A673 (cell line): ENCODE data around the gene ZC3HAV1L. TPM values are rescaled to one million over a fixed set of nuclear protein-coding genes. Genes with fewer than 3 reads are reported as not detected.

Source experiments
- BruUV-seq: library from RNA; stranded (reverse); fragments of 400-500 nt; replicated peaks from 2 replicates; lab custom pipeline; 2021; lab: Mats Ljungman, UMichigan
- CTCF ChIA-PET: fragments of 300-600 bp; sonication (Branson Sonifier 250); formaldehyde crosslinking; loops from one replicate; lab custom pipeline; 2022; ENCODE audit warnings: antibody characterized with exemption; lab: Charles Lee
- POLR2A ChIA-PET: fragments of 300-600 bp; sonication (Branson Sonifier 250); formaldehyde crosslinking; loops from one replicate; lab custom pipeline; 2022; ENCODE audit warnings: antibody characterized with exemption; ENCODE audit not compliant: low non-redundant PET; lab: Charles Lee
- DNase-seq: peaks from one replicate; pipeline ENCODE4 v3.0.0-alpha.2; 2015; ENCODE audit warnings: low spot score
- H3K27ac ChIP-seq: fragments of 200-600 bp; sonication (generic); 2 replicates; pipeline ENCODE4 v1.5.1; 2016; ENCODE audit warnings: mixed run types, low read depth, mild to moderate bottlenecking, mixed read lengths, antibody characterized with exemption, low read length; ENCODE audit not compliant: poor library complexity, severe bottlenecking
- H3K27me3 ChIP-seq: fragments of 200-600 bp; sonication (generic); replicated peaks from 2 replicates; pipeline ENCODE4 v1.6.1; 2017; ENCODE audit warnings: mixed run types, low read depth, mild to moderate bottlenecking, mixed read lengths, antibody characterized with exemption, low read length; ENCODE audit not compliant: insufficient read depth, poor library complexity
- H3K36me3 ChIP-seq: fragments of 200-600 bp; sonication (generic); 2 replicates; pipeline ENCODE4 v1.6.1; 2016; ENCODE audit warnings: mixed run types, mild to moderate bottlenecking, mixed read lengths, antibody characterized with exemption, low read length; ENCODE audit not compliant: insufficient read depth, poor library complexity, severe bottlenecking
- H3K4me1 ChIP-seq: fragments of 200-600 bp; sonication (generic); 2 replicates; pipeline ENCODE4 v1.6.1; 2017; ENCODE audit warnings: mixed run types, mild to moderate bottlenecking, mixed read lengths, antibody characterized with exemption, low read length; ENCODE audit not compliant: insufficient read depth, poor library complexity, severe bottlenecking
- H3K4me3 ChIP-seq: fragments of 200-600 bp; sonication (generic); 2 replicates; pipeline ENCODE4 v1.5.1; 2016; ENCODE audit warnings: low read depth, mixed run types, mild to moderate bottlenecking, mixed read lengths, low read length; ENCODE audit not compliant: poor library complexity, severe bottlenecking
- H3K9me3 ChIP-seq: fragments of 200-600 bp; sonication (generic); 2 replicates; pipeline ENCODE4 v1.6.1; 2016; ENCODE audit warnings: mixed run types, low read depth, mild to moderate bottlenecking, mixed read lengths, antibody characterized with exemption, low read length; ENCODE audit not compliant: poor library complexity, severe bottlenecking
- EZH2 ChIP-seq: fragments of 200-600 bp; sonication (generic); IDR thresholded peaks from 2 replicates; pipeline ENCODE4 v1.6.1; 2017; ENCODE audit warnings: borderline replicate concordance, low read depth, mild to moderate bottlenecking, mixed read lengths, antibody characterized with exemption, low read length; ENCODE audit not compliant: poor library complexity, severe bottlenecking
- intact Hi-C: fragments of 100-400 bp; cut with micrococcal nuclease; formaldehyde crosslinking; loops from one replicate; pipeline ENCODE4 v1.10.0; 2022; ENCODE audit not compliant: unreplicated experiment
- total RNA-seq: library from RNA; stranded (reverse); gene quantifications from 2 replicates; pipeline ENCODE4 v1.2.3, GENCODE V29; 2021
- TF ChIP-seq, protein P1 (sequence below): fragments of 300-800, 200-600 bp; sonication (generic); conservative IDR thresholded peaks from 2 replicates; pipeline ENCODE4 v1.5.1; 2017; ENCODE audit warnings: low read depth, mild to moderate bottlenecking, antibody characterized with exemption, low read length, moderate library complexity, mixed read lengths

Gene ZC3HAV1L
- total RNA-seq, 1 experiment from 2014 or later = 36.5 TPM

DNA sequence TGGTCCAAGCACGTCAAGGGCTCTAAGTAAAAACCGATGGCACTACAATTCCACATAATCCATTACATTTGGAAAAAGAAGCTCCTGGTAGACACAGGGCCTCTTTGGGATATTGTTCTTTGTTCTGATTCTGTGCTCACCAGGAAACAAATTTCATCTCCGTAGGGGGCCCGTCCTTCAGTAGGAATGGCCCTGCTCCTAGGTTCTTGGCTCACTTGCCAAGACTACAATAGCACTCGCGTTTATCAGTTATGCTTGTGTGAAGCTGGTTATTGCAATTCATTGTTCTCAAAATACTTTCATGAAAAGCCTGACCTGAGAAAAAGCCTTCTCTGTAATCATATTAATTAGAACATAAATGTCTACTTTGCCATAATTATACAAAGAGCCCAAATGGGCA, 10.3 kb upstream of the ZC3HAV1L start:
- peak; percentile 17 for DNase-seq
- intact Hi-C loops = no loop called here
- CTCF ChIA-PET = interaction anchor here (0.5 kb wide), 1 partner anchor 48 kb away, joined by 4 read pairs; no protein-coding TSS in a partner anchor
- Histone ChIP-seq H3K27me3 (no peaks in the 10 kb centered on the region), H3K4me3 (no peak overlapping the region), H3K4me1 (no peaks in the 10 kb centered on the region), H3K9me3 (no peaks in the 10 kb centered on the region), H3K36me3 (peaks cover 2% of the 10 kb centered on the region), H3K27ac (no peak overlapping the region)
- POLR2A ChIA-PET = no interaction called here
- BruUV-seq = no TSS peak
- no peak for TF ChIP-seq EZH2
- TF ChIP-seq, protein P1, sequence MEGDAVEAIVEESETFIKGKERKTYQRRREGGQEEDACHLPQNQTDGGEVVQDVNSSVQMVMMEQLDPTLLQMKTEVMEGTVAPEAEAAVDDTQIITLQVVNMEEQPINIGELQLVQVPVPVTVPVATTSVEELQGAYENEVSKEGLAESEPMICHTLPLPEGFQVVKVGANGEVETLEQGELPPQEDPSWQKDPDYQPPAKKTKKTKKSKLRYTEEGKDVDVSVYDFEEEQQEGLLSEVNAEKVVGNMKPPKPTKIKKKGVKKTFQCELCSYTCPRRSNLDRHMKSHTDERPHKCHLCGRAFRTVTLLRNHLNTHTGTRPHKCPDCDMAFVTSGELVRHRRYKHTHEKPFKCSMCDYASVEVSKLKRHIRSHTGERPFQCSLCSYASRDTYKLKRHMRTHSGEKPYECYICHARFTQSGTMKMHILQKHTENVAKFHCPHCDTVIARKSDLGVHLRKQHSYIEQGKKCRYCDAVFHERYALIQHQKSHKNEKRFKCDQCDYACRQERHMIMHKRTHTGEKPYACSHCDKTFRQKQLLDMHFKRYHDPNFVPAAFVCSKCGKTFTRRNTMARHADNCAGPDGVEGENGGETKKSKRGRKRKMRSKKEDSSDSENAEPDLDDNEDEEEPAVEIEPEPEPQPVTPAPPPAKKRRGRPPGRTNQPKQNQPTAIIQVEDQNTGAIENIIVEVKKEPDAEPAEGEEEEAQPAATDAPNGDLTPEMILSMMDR = no peak

DNA sequence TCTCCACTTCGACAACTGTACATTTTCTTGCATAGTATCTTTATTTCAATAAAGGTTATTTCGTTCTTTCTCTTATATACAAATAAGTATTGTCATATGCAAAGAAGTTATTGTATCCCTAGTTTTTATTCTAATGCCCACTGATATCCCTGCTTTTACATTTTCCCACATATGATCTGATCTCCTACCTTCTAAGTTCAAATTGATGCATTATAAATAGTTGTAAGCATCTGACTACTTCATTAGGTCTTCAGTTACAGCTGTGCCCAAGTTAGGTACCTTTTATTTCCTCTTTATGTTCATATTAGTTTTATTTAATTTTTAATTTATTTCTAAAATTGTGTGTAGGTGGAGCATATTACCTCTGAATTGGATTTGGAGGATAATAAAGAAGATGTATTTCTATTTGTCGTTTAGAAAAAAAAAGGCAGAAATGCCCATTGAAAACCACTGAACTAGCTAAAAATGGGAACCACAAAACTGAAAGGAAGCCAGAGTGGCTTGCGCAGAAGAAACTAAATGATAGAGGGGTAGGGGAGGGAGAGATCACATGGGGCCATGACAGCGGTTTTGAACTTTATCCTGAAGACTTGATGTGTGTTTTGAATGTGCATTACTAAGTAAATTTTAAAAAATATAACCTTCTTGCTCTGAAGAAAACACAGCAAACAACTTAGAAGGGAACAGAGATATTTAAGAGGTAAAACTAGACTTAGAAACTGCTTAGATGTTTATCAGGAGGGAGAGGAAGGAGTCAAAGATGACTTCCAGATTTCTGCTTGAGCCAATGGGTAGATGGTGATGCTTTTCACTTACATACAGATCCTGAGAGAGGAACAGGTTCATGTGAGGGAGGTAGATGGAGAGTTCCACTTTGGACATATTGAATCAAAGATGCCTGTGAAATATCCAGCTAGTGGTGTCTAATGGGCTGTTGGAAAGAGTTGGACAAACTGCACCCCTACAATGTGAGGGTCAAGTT, 9.3 kb upstream of the ZC3HAV1L start:
- POLR2A ChIA-PET = interaction anchor here (0.6 kb wide), 1 partner anchor 60 kb away, joined by 3 read pairs; no protein-coding TSS in a partner anchor
- Histone ChIP-seq H3K4me3 (no peak overlapping the region), H3K27ac (no peak overlapping the region), H3K36me3 (peaks cover 2% of the 10 kb centered on the region), H3K27me3 (no peaks in the 10 kb centered on the region), H3K4me1 (no peaks in the 10 kb centered on the region), H3K9me3 (no peaks in the 10 kb centered on the region)
- TF ChIP-seq, protein P1 = no peak
- TF ChIP-seq EZH2 = no peak
- no peak for DNase-seq
- no TSS peak for BruUV-seq
- CTCF ChIA-PET = no interaction called here
- intact Hi-C loops = no loop called here

DNA sequence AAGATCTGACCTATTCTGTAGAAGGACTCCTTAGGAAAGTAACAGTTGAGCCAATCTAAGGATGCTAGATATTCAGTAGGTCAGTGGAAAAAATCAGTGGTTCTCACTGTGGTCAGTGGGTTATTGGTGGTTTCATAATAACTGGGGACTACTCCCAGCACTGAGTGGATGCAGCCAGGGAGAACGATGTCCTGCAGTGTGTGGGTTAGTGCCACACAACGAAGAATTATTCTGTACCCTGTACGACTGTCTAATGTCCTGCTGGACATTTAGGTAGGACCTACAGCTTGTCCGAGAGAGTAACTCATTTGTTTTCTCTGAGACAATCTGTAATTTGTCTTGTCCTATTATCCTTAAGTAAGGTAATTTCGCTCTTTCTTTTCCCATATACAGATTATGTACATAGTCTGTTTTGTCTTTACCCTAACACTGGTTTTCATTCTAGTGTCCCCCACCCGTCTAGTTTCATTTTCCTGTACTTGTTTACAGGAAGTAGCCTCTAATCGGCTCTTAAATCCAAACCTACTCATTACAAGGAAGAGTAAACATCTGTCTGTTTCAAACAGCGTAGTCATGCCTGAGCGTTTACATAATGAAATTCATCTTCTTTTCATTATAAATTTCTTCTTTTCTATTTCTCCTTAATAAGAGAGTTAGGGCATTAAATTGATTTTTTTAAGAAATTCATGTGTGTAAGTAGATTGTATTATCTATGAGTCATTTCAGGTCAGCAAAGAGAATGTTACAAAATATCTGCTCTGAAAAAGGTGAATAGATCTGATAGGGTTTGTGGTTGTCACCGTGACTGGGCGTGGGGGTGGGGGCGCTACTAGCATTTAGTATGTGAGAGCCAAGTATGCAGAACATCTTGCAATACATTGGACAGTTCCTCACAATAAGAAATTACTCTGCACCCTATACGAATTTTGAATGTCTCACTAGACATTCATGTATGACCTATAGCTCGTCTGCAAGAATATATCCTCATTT, 8.3 kb upstream of the ZC3HAV1L start:
- ChIA-PET CTCF (no interaction called here), POLR2A (interaction anchor here (0.6 kb wide), 1 partner anchor 61 kb away, joined by 3 read pairs; no protein-coding TSS in a partner anchor)
- Histone ChIP-seq H3K4me3 (no peak overlapping the region), H3K4me1 (no peaks in the 10 kb centered on the region), H3K36me3 (peaks cover 2% of the 10 kb centered on the region), H3K27ac (no peak overlapping the region), H3K9me3 (no peaks in the 10 kb centered on the region), H3K27me3 (no peaks in the 10 kb centered on the region)
- TSS peak; percentile 8 for BruUV-seq
- DNase-seq = no peak
- intact Hi-C loops = no loop called here
- TF ChIP-seq EZH2 = no peak
- TF ChIP-seq, protein P1 = no peak
